Measurements from ENCODE around the gene MARS2.
"Not testable (repeated sequence)": the region's sequence is repeated elsewhere in the genome, so short reads cannot be mapped to it uniquely, and the experiment has no call there.

The MARS2 gene

GRCh38 chr2:197727011-197727410, 21.8 kb downstream of the MARS2 start:
- DNase-seq (ENCODE audit: insufficient read length, low spot score): no peak
- FAIRE-seq: no peak
- TF ChIP-seq CTCF (IDR thresholded peaks at IDR 0.05; ENCODE audit: insufficient read depth, missing control alignments): no peak

- FAIRE-seq: not testable (repeated sequence)
These were observed 23.7 kb downstream of the MARS2 start for GRCh38 chr2:197728555-197729544.

GRCh38 chr2:197740200-197740599, 35.0 kb downstream of the MARS2 start:
- DNase-seq (ENCODE audit: insufficient read length, low spot score) (no peak), FAIRE-seq (no peak)
- no peak for TF ChIP-seq CTCF (IDR thresholded peaks at IDR 0.05; ENCODE audit: insufficient read depth, missing control alignments)

More at GRCh38 chr2:197728555-197729544, 23.7 kb downstream of the MARS2 start:
- DNase-seq (ENCODE audit: insufficient read length, low spot score): not testable (repeated sequence)

Data from D721Med (cell line).